ENCODE data around the gene OR51E1. TPM values are rescaled to one million over a fixed set of nuclear protein-coding genes. Genes with fewer than 3 reads are reported as not detected.

OR51E1 gene
- total RNA-seq, 4 donors from 2014 or later, result 0.26 to 1.4 (median 1.0) TPM; not detected in 1

DNA sequence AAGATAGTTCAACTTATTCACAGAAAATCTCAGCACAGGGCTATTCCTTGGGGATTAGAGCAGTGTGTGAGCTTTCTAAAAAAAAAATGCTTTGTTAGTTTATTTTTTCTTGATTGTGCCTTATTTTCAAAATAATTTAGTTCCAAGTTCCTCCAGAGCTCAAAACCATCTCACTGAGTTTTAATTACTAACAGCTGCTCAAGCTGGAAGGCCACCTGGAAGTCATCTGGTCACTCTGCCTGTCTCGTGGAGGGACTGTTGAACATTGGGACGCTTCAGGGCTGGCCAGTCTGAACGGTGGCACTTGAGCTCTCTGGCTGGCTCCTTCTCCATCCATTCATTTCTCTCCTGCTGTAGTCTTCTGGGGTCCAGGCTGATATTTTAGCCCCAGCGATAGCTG, 4.0 kb downstream of the OR51E1 start:
- intact Hi-C loops (cut with DNase I; ENCODE audit: low total_unique reads), result no loop called here
- no peak for DNase-seq
- no peaks in the 10 kb centered on the region for H3K9me3 ChIP-seq
- no peaks in the 10 kb centered on the region for H3K36me3 ChIP-seq
- no peak for TF ChIP-seq POLR2A (IDR thresholded peaks at IDR 0.05)
- TF ChIP-seq, protein P1, sequence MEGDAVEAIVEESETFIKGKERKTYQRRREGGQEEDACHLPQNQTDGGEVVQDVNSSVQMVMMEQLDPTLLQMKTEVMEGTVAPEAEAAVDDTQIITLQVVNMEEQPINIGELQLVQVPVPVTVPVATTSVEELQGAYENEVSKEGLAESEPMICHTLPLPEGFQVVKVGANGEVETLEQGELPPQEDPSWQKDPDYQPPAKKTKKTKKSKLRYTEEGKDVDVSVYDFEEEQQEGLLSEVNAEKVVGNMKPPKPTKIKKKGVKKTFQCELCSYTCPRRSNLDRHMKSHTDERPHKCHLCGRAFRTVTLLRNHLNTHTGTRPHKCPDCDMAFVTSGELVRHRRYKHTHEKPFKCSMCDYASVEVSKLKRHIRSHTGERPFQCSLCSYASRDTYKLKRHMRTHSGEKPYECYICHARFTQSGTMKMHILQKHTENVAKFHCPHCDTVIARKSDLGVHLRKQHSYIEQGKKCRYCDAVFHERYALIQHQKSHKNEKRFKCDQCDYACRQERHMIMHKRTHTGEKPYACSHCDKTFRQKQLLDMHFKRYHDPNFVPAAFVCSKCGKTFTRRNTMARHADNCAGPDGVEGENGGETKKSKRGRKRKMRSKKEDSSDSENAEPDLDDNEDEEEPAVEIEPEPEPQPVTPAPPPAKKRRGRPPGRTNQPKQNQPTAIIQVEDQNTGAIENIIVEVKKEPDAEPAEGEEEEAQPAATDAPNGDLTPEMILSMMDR (IDR thresholded peaks at IDR 0.05), result no peak
- no peaks in the 10 kb centered on the region for H3K4me1 ChIP-seq
- no peak overlapping the region for H3K27ac ChIP-seq
- H3K27me3 ChIP-seq, result no peaks in the 10 kb centered on the region
- no peak overlapping the region for H3K4me3 ChIP-seq

DNA sequence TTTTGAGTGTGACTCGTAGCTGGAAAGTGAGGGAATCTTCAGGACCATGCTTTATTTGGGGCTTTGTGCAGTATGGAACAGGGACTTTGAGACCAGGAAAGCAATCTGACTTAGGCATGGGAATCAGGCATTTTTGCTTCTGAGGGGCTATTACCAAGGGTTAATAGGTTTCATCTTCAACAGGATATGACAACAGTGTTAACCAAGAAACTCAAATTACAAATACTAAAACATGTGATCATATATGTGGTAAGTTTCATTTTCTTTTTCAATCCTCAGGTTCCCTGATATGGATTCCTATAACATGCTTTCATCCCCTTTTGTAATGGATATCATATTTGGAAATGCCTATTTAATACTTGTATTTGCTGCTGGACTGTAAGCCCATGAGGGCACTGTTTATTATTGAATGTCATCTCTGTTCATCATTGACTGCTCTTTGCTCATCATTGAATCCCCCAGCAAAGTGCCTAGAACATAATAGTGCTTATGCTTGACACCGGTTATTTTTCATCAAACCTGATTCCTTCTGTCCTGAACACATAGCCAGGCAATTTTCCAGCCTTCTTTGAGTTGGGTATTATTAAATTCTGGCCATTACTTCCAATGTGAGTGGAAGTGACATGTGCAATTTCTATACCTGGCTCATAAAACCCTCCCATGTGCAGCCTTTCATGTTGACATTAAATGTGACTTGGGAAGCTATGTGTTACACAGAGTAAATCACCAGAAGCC, 11.0 kb downstream of the OR51E1 start:
- DNase-seq, result no peak
- Histone ChIP-seq H3K27ac (no peak overlapping the region), H3K9me3 (no peaks in the 10 kb centered on the region), H3K4me1 (no peaks in the 10 kb centered on the region), H3K36me3 (no peaks in the 10 kb centered on the region), H3K4me3 (no peak overlapping the region), H3K27me3 (no peaks in the 10 kb centered on the region)
- no peak for TF ChIP-seq POLR2A (IDR thresholded peaks at IDR 0.05)
- TF ChIP-seq, protein P1 (IDR thresholded peaks at IDR 0.05), result no peak
- intact Hi-C loops (cut with DNase I; ENCODE audit: low total_unique reads), result no loop called here

DNA sequence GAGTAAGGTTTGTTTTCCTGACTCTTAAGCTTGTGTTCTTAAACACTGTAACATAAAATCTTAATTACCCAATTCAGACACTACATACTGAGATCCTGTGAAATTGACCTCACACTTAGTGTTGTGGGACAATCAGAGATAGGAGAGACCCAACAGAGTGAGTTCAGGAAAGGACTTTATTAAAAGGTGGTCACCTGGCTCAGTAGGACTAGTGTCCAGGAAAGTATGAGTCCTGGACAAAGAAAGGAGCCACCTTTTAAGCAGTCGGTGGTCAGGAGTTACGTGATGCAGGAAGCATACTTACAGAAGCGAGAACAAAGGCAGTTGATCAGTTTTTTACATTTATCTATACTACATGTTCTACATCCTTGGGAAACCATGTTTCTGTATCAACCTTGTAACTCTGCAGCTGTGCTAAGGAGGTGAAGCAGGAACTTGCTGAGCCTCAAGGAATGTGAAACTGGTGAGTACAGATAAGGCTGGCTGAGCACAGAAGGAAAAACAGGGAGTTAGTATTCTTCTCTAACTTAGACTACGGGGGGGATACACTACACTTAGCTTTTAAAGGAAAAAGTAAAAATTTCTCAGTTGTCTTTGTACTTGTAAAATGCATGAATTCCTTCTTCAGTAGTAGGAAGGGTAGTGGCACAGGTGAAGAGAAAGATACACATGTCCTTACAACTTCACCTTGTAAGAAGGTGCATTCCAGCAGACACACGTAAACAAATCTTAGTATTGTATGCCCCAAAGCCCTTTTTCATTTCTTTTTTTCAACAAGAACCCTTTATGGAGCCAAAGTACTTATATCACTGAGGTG, 15.1 kb downstream of the OR51E1 start:
- DNase-seq, result no peak
- no peaks in the 10 kb centered on the region for H3K36me3 ChIP-seq
- intact Hi-C loops (cut with DNase I; ENCODE audit: low total_unique reads), result no loop called here
- H3K4me1 ChIP-seq, result no peaks in the 10 kb centered on the region
- TF ChIP-seq, protein P1 (IDR thresholded peaks at IDR 0.05), result no peak
- TF ChIP-seq POLR2A (IDR thresholded peaks at IDR 0.05), result no peak
- H3K27ac ChIP-seq, result no peak overlapping the region
- no peak overlapping the region for H3K4me3 ChIP-seq
- no peaks in the 10 kb centered on the region for H3K27me3 ChIP-seq
- H3K9me3 ChIP-seq, result no peaks in the 10 kb centered on the region

DNA sequence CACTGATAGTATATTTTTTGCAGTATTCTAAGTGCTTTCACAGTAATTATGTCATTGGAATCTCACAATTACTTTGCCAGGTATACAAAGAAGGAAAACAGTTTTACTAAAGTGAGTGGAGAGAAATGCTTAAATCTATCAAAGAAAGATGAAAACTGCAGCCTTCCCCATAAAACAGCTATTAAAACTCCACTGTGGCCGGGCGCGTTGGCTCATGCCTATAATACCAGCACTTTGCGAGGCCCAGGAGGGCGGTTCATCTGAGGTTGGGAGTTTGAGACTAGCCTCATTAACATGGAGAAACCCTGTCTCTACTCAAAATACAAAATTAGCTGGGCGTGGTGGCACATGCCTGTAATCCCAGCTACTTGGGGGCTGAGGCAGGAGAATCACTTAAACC, 19.1 kb downstream of the OR51E1 start:
- TF ChIP-seq, protein P1 (IDR thresholded peaks at IDR 0.05), result no peak
- TF ChIP-seq POLR2A (IDR thresholded peaks at IDR 0.05), result no peak
- Histone ChIP-seq H3K4me3 (no peak overlapping the region), H3K27ac (no peak overlapping the region), H3K4me1 (no peaks in the 10 kb centered on the region), H3K36me3 (no peaks in the 10 kb centered on the region), H3K27me3 (no peaks in the 10 kb centered on the region), H3K9me3 (no peaks in the 10 kb centered on the region)
- no peak for DNase-seq
- intact Hi-C loops (cut with DNase I; ENCODE audit: low total_unique reads), result no loop called here

DNA sequence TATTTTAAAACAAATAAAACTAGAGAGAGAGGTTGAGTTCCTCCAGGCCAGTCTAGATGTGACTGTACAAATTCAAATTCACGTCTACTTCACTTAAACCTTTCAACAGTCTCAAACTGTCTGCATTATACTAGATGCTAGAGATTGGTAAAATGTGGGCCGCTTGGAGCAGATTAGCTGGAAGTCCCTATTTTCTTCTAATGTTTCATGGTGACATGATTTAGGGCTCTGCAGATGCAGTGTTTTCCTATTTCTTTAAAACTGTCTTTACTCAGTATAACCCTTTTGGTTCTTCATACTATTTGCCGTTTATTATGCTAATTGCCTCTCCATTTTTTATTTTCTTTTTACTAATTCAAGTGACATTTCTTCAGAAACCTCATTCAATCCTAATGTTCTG, 20.4 kb downstream of the OR51E1 start:
- no peak for DNase-seq
- H3K4me3 ChIP-seq, result no peak overlapping the region
- no peak overlapping the region for H3K27ac ChIP-seq
- no peaks in the 10 kb centered on the region for H3K9me3 ChIP-seq
- no peaks in the 10 kb centered on the region for H3K27me3 ChIP-seq
- H3K36me3 ChIP-seq, result no peaks in the 10 kb centered on the region
- no peaks in the 10 kb centered on the region for H3K4me1 ChIP-seq
- no peak for TF ChIP-seq POLR2A (IDR thresholded peaks at IDR 0.05)
- TF ChIP-seq, protein P1 (IDR thresholded peaks at IDR 0.05), result no peak
- intact Hi-C loops (cut with DNase I; ENCODE audit: low total_unique reads), result no loop called here

All from uterus (tissue), 4 donors.